ENCODE measurements around the gene ING2.
"Not testable (repeated sequence)": the region's sequence is repeated elsewhere in the genome, so short reads cannot be mapped to it uniquely, and the experiment has no call there.

The ING2 gene

GRCh38 chr4:183552274-183553146 lies 47.7 kb downstream of the ING2 start:
- DNase-seq: no peak

GRCh38 chr4:183553147-183553478 lies 48.3 kb downstream of the ING2 start:
- not testable (repeated sequence) for DNase-seq

- DNase-seq: no peak
Measured at GRCh38 chr4:183553601-183554345, 48.9 kb downstream of the ING2 start.

DNA sequence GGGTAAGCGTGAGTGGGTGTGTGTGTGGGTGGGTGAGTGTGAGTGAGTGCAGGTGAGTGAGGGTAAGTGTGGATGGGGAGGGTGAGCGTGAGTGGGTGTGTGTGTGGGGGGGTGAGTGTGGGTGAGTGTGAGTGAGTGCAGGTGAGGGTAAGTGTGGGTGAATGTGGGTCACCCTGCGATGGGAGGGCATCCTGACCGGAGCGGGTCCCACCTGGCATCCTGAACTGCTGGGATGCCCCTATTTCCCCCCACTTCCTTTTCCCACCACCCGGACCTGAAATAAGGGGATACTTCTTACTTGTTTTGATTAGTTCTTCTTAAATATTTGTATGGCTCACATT lies 49.5 kb downstream of the ING2 start:
- no peak for DNase-seq

DNA sequence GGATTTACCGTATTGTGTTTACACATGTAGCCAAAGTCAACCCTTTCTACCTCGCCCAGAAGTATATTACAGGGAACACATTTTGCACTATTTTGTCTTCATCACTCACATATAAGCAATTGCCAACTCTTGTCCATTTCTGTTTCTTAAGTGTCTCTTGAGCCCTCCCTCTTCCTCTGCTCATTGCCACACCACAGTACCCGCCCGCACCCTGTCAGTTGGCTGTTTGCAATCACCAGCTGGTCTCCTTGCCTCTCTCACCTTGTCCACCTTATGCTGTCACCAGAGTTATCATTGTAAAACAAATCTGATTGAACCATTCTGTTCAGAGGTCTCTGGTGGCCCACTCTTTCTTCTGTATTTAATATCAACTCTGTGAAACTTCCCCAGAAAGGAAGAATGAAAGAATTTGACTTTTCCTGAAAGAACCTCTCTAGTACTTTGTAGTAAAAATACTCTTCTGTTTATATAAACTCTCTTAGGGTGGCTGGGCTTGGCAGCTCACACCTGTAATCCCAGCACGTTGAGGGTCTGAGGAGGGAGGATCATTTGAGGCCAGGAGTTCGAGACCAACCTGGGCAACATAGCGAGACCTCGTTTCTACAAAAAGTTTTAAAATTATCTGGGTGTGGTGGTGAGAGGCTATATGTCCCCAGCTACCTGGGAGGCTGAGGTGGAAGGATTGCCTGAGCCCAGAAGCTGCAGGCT lies 50.2 kb downstream of the ING2 start:
- DNase-seq: no peak

- DNase-seq: no peak
Measured at GRCh38 chr4:183556947-183557346, 52.1 kb downstream of the ING2 start.

GRCh38 chr4:183557611-183558010 lies 52.8 kb downstream of the ING2 start:
- DNase-seq: no peak

- no peak for DNase-seq
Measured at GRCh38 chr4:183558873-183559272, 54.0 kb downstream of the ING2 start.

GRCh38 chr4:183561905-183562304 lies 57.0 kb downstream of the ING2 start:
- no peak for DNase-seq
